Body of pancreas (tissue), 4 donors: ENCODE results near the gene KLF7.

Experiments
- CTCF ChIP-seq, 7 experiments: fragments of 450-650 bp in 4 of 7; fragments of 200-600 bp in 3 of 7; sonication (generic) in 3 of 7; IDR thresholded peaks; one replicate each; pipeline ENCODE4 v1.5.1; 2016 to 2019; ENCODE audit warnings: antibody characterized with exemption in 7 of 7
- POLR2A ChIP-seq, 3 donors: fragments of 450-650 bp; IDR thresholded peaks; one replicate each; pipeline ENCODE4 v1.6.1; 2016; ENCODE audit warnings: antibody characterized with exemption in 3 of 3, mild to moderate bottlenecking in 2 of 3

- no peak for TF ChIP-seq POLR2A (IDR thresholded peaks at IDR 0.05)
- no peak for TF ChIP-seq CTCF (IDR thresholded peaks at IDR 0.05)
These were observed 10.9 kb downstream of the KLF7 start for GRCh38 chr2:207154556-207155510.
